ENCODE measurements around the gene MS4A14. TPM values are rescaled to one million over a fixed set of nuclear protein-coding genes. Genes with fewer than 3 reads are reported as not detected.

Gene MS4A14
- total and polyA plus RNA-seq, 8 donors: 0.04 to 1.8 (median 0.25) TPM

GRCh38 chr11:60396799-60397198 lies 540 bp downstream of the MS4A14 start:
- WGBS, 2 donors: 5 to 10% methylated on average over 1 of the region's 1 CpG
- H3K27me3 ChIP-seq: peaks cover 0 to 4% (median 0%) of the 10 kb centered on the region in 4 donors
- ATAC-seq (peak in 2 of 4 donors; percentile 47 to 55), FAIRE-seq (no peak), DNase-seq (no peak)
- intact Hi-C loops (cut with DNase I): no loop called here
- no peak for TF ChIP-seq CTCF (IDR thresholded peaks at IDR 0.05)
- H3K27ac ChIP-seq: peak overlapping the region in 1 of 4 donors; percentile 19
- no peak overlapping the region for H3K4me3 ChIP-seq
- no peaks in the 10 kb centered on the region for H3K9me3 ChIP-seq
- H3K36me3 ChIP-seq: no peaks in the 10 kb centered on the region
- no peaks in the 10 kb centered on the region for H3K4me1 ChIP-seq

- H3K27me3 ChIP-seq: no peaks in the 10 kb centered on the region
- H3K9me3 ChIP-seq: no peaks in the 10 kb centered on the region
- no peak overlapping the region for H3K27ac ChIP-seq
- no peak for FAIRE-seq
- TF ChIP-seq CTCF (IDR thresholded peaks at IDR 0.05): no peak
- 25 to 35% methylated on average over 2 of the region's 2 CpGs for WGBS, 2 donors
- no peaks in the 10 kb centered on the region for H3K36me3 ChIP-seq
- intact Hi-C loops (cut with DNase I): no loop called here
- H3K4me1 ChIP-seq: no peaks in the 10 kb centered on the region
- H3K4me3 ChIP-seq: no peak overlapping the region
- no peak for ATAC-seq
- DNase-seq: no peak
Observed at GRCh38 chr11:60420015-60420414, 23.8 kb downstream of the MS4A14 start.

- H3K9me3 ChIP-seq: no peaks in the 10 kb centered on the region
- no peaks in the 10 kb centered on the region for H3K4me1 ChIP-seq
Observed at GRCh38 chr11:60422609-60423008, 26.4 kb downstream of the MS4A14 start.

GRCh38 chr11:60428517-60428916 lies 32.3 kb downstream of the MS4A14 start:
- no peaks in the 10 kb centered on the region for H3K36me3 ChIP-seq
- no peak for TF ChIP-seq CTCF (IDR thresholded peaks at IDR 0.05)
- no peaks in the 10 kb centered on the region for H3K4me1 ChIP-seq
- WGBS, 2 donors: 47 to 50% methylated on average over 2 of the region's 2 CpGs
- ATAC-seq: no peak
- no peaks in the 10 kb centered on the region for H3K27me3 ChIP-seq
- no peak for DNase-seq
- no peaks in the 10 kb centered on the region for H3K9me3 ChIP-seq
- intact Hi-C loops (cut with DNase I): no loop called here
- no peak overlapping the region for H3K27ac ChIP-seq
- FAIRE-seq: no peak
- H3K4me3 ChIP-seq: no peak overlapping the region

More at GRCh38 chr11:60422609-60423008, 26.4 kb downstream of the MS4A14 start:
- H3K27me3 ChIP-seq: no peaks in the 10 kb centered on the region
- no peak for FAIRE-seq
- no peak for DNase-seq
- no peak overlapping the region for H3K27ac ChIP-seq
- ATAC-seq: no peak
- 78 to 81% methylated on average over 1 of the region's 1 CpG for WGBS, 2 donors
- intact Hi-C loops (cut with DNase I): no loop called here
- no peak for TF ChIP-seq CTCF (IDR thresholded peaks at IDR 0.05)
- H3K36me3 ChIP-seq: no peaks in the 10 kb centered on the region
- H3K4me3 ChIP-seq: no peak overlapping the region

GRCh38 chr11:60429272-60429671 lies 33.0 kb downstream of the MS4A14 start, which contains the start of gene MS4A5:
MS4A5 (plus strand) TSS chr11:60429572; CDS start chr11:60429675, 103 bp downstream.
- ATAC-seq: no peak
- no peaks in the 10 kb centered on the region for H3K4me1 ChIP-seq
- DNase-seq: no peak
- no peak for FAIRE-seq
- no peak within 1 kb of the TSS for H3K4me3 ChIP-seq
- WGBS, 2 donors: 92% methylated on average over 5 of the region's 5 CpGs
- H3K27ac ChIP-seq: no peak within 1 kb of the TSS
- H3K9me3 ChIP-seq: no peaks in the 10 kb centered on the region
- H3K27me3 ChIP-seq: no peaks in the 10 kb centered on the region
- no peaks in the 10 kb centered on the region for H3K36me3 ChIP-seq
- intact Hi-C loops (cut with DNase I): no loop called here
- no peak for TF ChIP-seq CTCF (IDR thresholded peaks at IDR 0.05)
